Upper lobe of left lung (tissue), 6 donors: Measurements from ENCODE around the gene NPC1L1. TPM values are rescaled to one million over a fixed set of nuclear protein-coding genes. Genes with fewer than 3 reads are reported as not detected.

Source experiments
- ATAC-seq, 2 donors: fragments of 200-7000 bp; cut with Tn5 transposase; one replicate each; pipeline ENCODE4 v1.9.1; 2022; ENCODE audit warnings: mild to moderate bottlenecking in 2 of 2, moderate library complexity in 2 of 2; ENCODE audit not compliant: low FRiP score in 2 of 2
- DNase-seq, 2 donors: peaks; one replicate each; pipeline ENCODE4 v3.0.0-alpha.2; 2019 to 2020
- H3K27ac ChIP-seq, 4 donors: fragments of 200-600 bp; sonication (generic); one replicate each; pipeline ENCODE4 v1.5.1; 2016 to 2019
- H3K27me3 ChIP-seq, 4 donors: fragments of 200-600 bp; sonication (generic); one replicate each; pipeline ENCODE4 v1.5.1; 2017 to 2019
- H3K36me3 ChIP-seq, 4 donors: fragments of 200-600 bp; sonication (generic); one replicate each; pipeline ENCODE4 v1.5.1; 2016 to 2019
- H3K4me1 ChIP-seq, 4 donors: fragments of 200-600 bp; sonication (generic); one replicate each; pipeline ENCODE4 v1.5.1; 2018 to 2019
- H3K4me3 ChIP-seq, 4 donors: fragments of 200-600 bp; sonication (generic); one replicate each; pipeline ENCODE4 v1.5.1; 2017 to 2019; ENCODE audit warnings: mild to moderate bottlenecking in 2 of 4, moderate library complexity in 1 of 4
- H3K9me3 ChIP-seq, 4 donors: fragments of 200-600 bp; sonication (generic); one replicate each; pipeline ENCODE4 v1.5.1; 2018 to 2019
- CTCF ChIP-seq, 6 experiments: fragments of 450-650 bp in 4 of 6; fragments of 200-600 bp in 2 of 6; sonication (generic) in 2 of 6; IDR thresholded peaks; one replicate each; pipeline ENCODE4 v1.5.1; 2016 to 2019; ENCODE audit warnings: antibody characterized with exemption in 6 of 6
- EP300 ChIP-seq, 4 donors: sonication (generic); formaldehyde crosslinking; IDR thresholded peaks; one replicate each; pipeline ENCODE4 v1.5.1; 2017; ENCODE audit warnings: antibody characterized with exemption in 4 of 4, control low read depth in 2 of 4
- POLR2A ChIP-seq, 4 donors: fragments of 450-650 bp; IDR thresholded peaks; one replicate each; pipeline ENCODE4 v1.5.1; 2016 to 2017; ENCODE audit warnings: antibody characterized with exemption in 4 of 4, mild to moderate bottlenecking in 2 of 4
- POLR2AphosphoS5 ChIP-seq, 2 donors: sonication (generic); formaldehyde crosslinking; IDR thresholded peaks; one replicate each; pipeline ENCODE4 v1.5.1; 2017; ENCODE audit warnings: antibody characterized with exemption in 2 of 2
- WGBS, 2 donors: methylation state at CpG; one replicate each; pipeline ENCODE4 v1.1.5; 2017 to 2018; 5-methylcytosine and 5-hydroxymethylcytosine counted together
- total RNA-seq, 6 donors: library from RNA; depleted of rRNA in 4 of 6; stranded (reverse); fragments of >200 nt in 4 of 6; gene quantifications; one replicate each; pipeline versions ENCODE4 v1.1.0 to v1.2.1, GENCODE V29; 2016 to 2021
- donor health status: DM: no; HTN: no; CAD: no; lungs with moderate emphysema.
- donor health status: DM: no; HTN: yes; CAD: no; lungs with severe emphysema.

NPC1L1 gene
- total RNA-seq, 6 donors from 2014 or later, result 0.06 to 0.55 (median 0.30) TPM; not detected in 3

GRCh38 chr7:44490351-44491200 lies 50.6 kb downstream of the NPC1L1 start, which contains the start of gene NUDCD3:
Gene NUDCD3 (minus strand): TSS chr7:44490658. CDS start chr7:44490600, 58 bp downstream.
- Histone ChIP-seq H3K4me1 (peaks cover 32 to 45% (median 41%) of the 10 kb centered on the region in 4 donors), H3K27me3 (no peaks in the 10 kb centered on the region), H3K9me3 (no peaks in the 10 kb centered on the region), H3K4me3 (peak within 1 kb of the TSS; percentile 76 to 94 (median 86)), H3K27ac (peak within 1 kb of the TSS; percentile 98), H3K36me3 (no peaks in the 10 kb centered on the region)
- 0 to 1% methylated on average over 18 to 59 of the region's 63 CpGs for WGBS, 2 donors
- ATAC-seq (peak; percentile 95 to 98), DNase-seq (peak; percentile 89 to 95)
- TF ChIP-seq EP300 (IDR thresholded peaks at IDR 0.05) (no peak), POLR2A (IDR thresholded peaks at IDR 0.05) (peak in 2 of 4 donors; percentile 59 to 73), POLR2AphosphoS5 (IDR thresholded peaks at IDR 0.05) (peak; percentile 53 to 56), CTCF (IDR thresholded peaks at IDR 0.05) (peak in 2 of 6 experiments; percentile 6 to 21)

- 0 to 1% methylated on average over 6 to 19 of the region's 19 CpGs for WGBS, 2 donors
- DNase-seq (peak in 1 of 2 donors; percentile 28), ATAC-seq (peak; percentile 50)
- TF ChIP-seq POLR2AphosphoS5 (IDR thresholded peaks at IDR 0.05), result no peak
- TF ChIP-seq EP300 (IDR thresholded peaks at IDR 0.05), result no peak
- TF ChIP-seq POLR2A (IDR thresholded peaks at IDR 0.05), result no peak
- no peak for TF ChIP-seq CTCF (IDR thresholded peaks at IDR 0.05)
- Histone ChIP-seq H3K27me3 (no peaks in the 10 kb centered on the region), H3K9me3 (no peaks in the 10 kb centered on the region), H3K27ac (peak overlapping the region; percentile 98), H3K4me1 (peaks cover 38 to 51% (median 44%) of the 10 kb centered on the region in 4 donors), H3K36me3 (peaks cover 0 to 2% (median under 1%) of the 10 kb centered on the region in 4 donors), H3K4me3 (peak overlapping the region; percentile 76 to 94 (median 86))
These were observed 51.2 kb downstream of the NPC1L1 start for GRCh38 chr7:44489955-44490350.

GRCh38 chr7:44488955-44489354 lies 52.2 kb downstream of the NPC1L1 start:
- Histone ChIP-seq H3K4me3 (peak overlapping the region in 3 of 4 donors; percentile 76 to 94 (median 87)), H3K27me3 (no peaks in the 10 kb centered on the region), H3K27ac (no peak overlapping the region), H3K36me3 (peaks cover 3 to 12% (median 9%) of the 10 kb centered on the region in 4 donors), H3K9me3 (no peaks in the 10 kb centered on the region), H3K4me1 (peaks cover 40 to 59% (median 45%) of the 10 kb centered on the region in 4 donors)
- DNase-seq, result no peak
- ATAC-seq, result no peak
- WGBS, 2 donors, result 81% methylated on average over 3 of the region's 3 CpGs
- TF ChIP-seq POLR2AphosphoS5 (IDR thresholded peaks at IDR 0.05), result no peak
- no peak for TF ChIP-seq EP300 (IDR thresholded peaks at IDR 0.05)
- TF ChIP-seq POLR2A (IDR thresholded peaks at IDR 0.05), result no peak
- TF ChIP-seq CTCF (IDR thresholded peaks at IDR 0.05), result no peak

- Histone ChIP-seq H3K4me3 (no peak overlapping the region), H3K27me3 (no peaks in the 10 kb centered on the region), H3K9me3 (peaks cover 0 to 2% (median 0%) of the 10 kb centered on the region in 4 donors), H3K27ac (peak overlapping the region in 1 of 4 donors; percentile 4), H3K36me3 (peaks cover 21 to 35% (median 29%) of the 10 kb centered on the region in 4 donors), H3K4me1 (peaks cover 40 to 59% (median 45%) of the 10 kb centered on the region in 4 donors)
- TF ChIP-seq EP300 (IDR thresholded peaks at IDR 0.05) (no peak), CTCF (IDR thresholded peaks at IDR 0.05) (no peak), POLR2A (IDR thresholded peaks at IDR 0.05) (no peak), POLR2AphosphoS5 (IDR thresholded peaks at IDR 0.05) (no peak)
- ATAC-seq (peak in 1 of 2 donors; percentile 75), DNase-seq (peak in 1 of 2 donors; percentile 72)
- 86 to 87% methylated on average over 1 of the region's 1 CpG for WGBS, 2 donors
These were observed 54.4 kb downstream of the NPC1L1 start for GRCh38 chr7:44486693-44487092.
